Measurements from ENCODE around the gene TJP1. TPM values are rescaled to one million over a fixed set of nuclear protein-coding genes. Genes with fewer than 3 reads are reported as not detected.

TJP1 gene
- total RNA-seq, 1 experiment from 2014 or later, result 140 TPM

DNA sequence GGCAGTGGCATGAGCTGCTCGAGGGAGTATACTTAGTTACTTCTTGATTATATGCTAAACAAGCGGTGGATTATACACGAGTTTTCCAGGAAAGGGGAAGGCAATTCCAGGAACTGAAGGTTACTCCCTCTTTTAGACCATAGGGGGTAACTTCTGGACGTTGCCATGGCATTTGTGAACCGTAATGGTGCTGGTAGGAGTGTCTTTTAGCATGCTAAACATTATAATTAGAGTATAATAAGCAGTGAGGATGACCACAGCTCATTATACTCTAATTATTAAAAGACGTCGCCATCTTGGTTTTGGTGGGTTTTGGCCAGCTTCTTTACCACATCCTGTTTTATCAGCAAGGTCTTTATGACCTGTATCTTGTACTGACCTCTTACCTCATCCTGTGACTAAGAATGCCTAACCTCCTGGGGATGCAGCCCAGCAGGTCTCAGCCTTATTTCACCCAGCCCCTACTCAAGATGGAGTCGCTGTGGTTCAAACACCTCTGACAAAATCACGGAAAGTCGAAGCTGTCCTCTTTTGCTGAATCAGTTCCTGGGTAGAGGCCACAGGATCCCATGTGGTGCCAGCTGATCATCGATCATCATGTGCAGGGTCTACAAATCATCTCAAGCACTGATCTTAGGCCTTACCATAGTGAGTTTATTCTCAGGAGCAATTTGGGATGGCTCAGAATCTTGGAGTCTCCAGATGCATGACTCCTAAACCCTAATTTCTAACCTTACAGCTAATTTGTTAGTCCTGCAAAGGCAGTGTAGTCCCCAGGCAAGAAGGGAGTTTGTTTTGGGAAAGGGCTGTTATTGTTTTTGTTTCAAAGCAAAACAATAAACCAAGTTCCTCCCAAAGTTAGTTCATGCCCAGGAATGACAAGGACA is 149.1 kb downstream of the TJP1 start:
- H3K23me2 ChIP-seq (ENCODE audit: insufficient read length, low read depth, low read length, poor library complexity, severe bottlenecking), result peaks cover 12% of the 10 kb centered on the region
- H2AFZ ChIP-seq (ENCODE audit: low read length), result no peak overlapping the region
- peaks cover 0 to 8% (median 2%) of the 10 kb centered on the region in 3 experiments; a peak in 2 of 7 replicates for H3K36me3 Mint-ChIP-seq (ENCODE audit: insufficient read depth in 1 of 3, low read depth in 3 of 3)

More for the DNA sequence above, 149.1 kb downstream of the TJP1 start:
- no CpG with 5 or more reads among the region's 11 CpGs for WGBS (ENCODE audit: extremely low coverage, insufficient read length, low lambda C conversion rate)
- H4K8ac ChIP-seq (replicated peaks; ENCODE audit: insufficient read length, low read depth, low read length), result no peak overlapping the region
- no peak overlapping the region for H3K56ac ChIP-seq (ENCODE audit: insufficient read length, low read depth, low read length)
- no peaks in the 10 kb centered on the region for H3K27me3 ChIP-seq (ENCODE audit: insufficient read depth, low read length)
- TF ChIP-seq, protein P1, sequence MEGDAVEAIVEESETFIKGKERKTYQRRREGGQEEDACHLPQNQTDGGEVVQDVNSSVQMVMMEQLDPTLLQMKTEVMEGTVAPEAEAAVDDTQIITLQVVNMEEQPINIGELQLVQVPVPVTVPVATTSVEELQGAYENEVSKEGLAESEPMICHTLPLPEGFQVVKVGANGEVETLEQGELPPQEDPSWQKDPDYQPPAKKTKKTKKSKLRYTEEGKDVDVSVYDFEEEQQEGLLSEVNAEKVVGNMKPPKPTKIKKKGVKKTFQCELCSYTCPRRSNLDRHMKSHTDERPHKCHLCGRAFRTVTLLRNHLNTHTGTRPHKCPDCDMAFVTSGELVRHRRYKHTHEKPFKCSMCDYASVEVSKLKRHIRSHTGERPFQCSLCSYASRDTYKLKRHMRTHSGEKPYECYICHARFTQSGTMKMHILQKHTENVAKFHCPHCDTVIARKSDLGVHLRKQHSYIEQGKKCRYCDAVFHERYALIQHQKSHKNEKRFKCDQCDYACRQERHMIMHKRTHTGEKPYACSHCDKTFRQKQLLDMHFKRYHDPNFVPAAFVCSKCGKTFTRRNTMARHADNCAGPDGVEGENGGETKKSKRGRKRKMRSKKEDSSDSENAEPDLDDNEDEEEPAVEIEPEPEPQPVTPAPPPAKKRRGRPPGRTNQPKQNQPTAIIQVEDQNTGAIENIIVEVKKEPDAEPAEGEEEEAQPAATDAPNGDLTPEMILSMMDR (conservative IDR thresholded peaks at IDR 0.05), result no peak
- H2BK20ac ChIP-seq (ENCODE audit: low read depth, low read length, poor library complexity, severe bottlenecking), result no peak overlapping the region
- Mint-ChIP-seq H3K4me1 (peaks cover 40 to 46% of the 10 kb centered on the region in 2 experiments), H3K4me3 (peak overlapping the region; percentile 24 to 29; a peak in 3 of 5 replicates), H3K27ac (no peak overlapping the region; a peak in 1 of 7 replicates), H3K9me3 (no peaks in the 10 kb centered on the region), H3K27me3 (ENCODE audit: low read depth) (peaks cover 7% of the 10 kb centered on the region)
- no peak overlapping the region for H3K4ac ChIP-seq (ENCODE audit: low read depth, low read length)
- H2AK5ac ChIP-seq (ENCODE audit: insufficient read length, low read length), result no peak overlapping the region
- H2BK120ac ChIP-seq (ENCODE audit: low read depth, low read length, poor library complexity, severe bottlenecking), result no peak overlapping the region
- no peaks in the 10 kb centered on the region for H4K20me1 ChIP-seq (ENCODE audit: control insufficient read depth, insufficient read depth, insufficient read length)
- no peak overlapping the region for H3K14ac ChIP-seq (ENCODE audit: insufficient read depth, low read length)
- peaks cover 10% of the 10 kb centered on the region; the same call in 1 of the 2 replicates for H3K4me1 ChIP-seq (ENCODE audit: insufficient read depth, low read length)
- H3K79me1 ChIP-seq (ENCODE audit: insufficient read depth, low read depth, low read length, poor library complexity, severe bottlenecking), result no peaks in the 10 kb centered on the region
- H3K18ac ChIP-seq (ENCODE audit: insufficient read length, low read depth, low read length), result no peak overlapping the region
- H3K23ac ChIP-seq (ENCODE audit: insufficient read length, low read depth, low read length), result no peak overlapping the region
- H3K4me2 ChIP-seq (ENCODE audit: insufficient read depth, insufficient read length, low read length), result no peak overlapping the region
- no peak overlapping the region for H3T11ph ChIP-seq (ENCODE audit: low read length)
- no peak overlapping the region for H3K9ac ChIP-seq (ENCODE audit: extremely low read depth, insufficient read length, low read length)
- H4K5ac ChIP-seq (ENCODE audit: insufficient read length, low read depth, low read length), result no peak overlapping the region
- H4K91ac ChIP-seq (ENCODE audit: insufficient read length, low read depth, low read length), result no peak overlapping the region
- H2BK5ac ChIP-seq (ENCODE audit: insufficient read length, low read length), result no peak overlapping the region
- H3K27ac ChIP-seq (ENCODE audit: insufficient read length, low read depth, low read length), result no peak overlapping the region
- H2BK12ac ChIP-seq (ENCODE audit: insufficient read length, low read depth, low read length), result no peak overlapping the region
- no peak overlapping the region for H2BK15ac ChIP-seq (ENCODE audit: low read depth, low read length)
- H3K9me3 ChIP-seq (ENCODE audit: control insufficient read depth, low read depth, low read length), result no peaks in the 10 kb centered on the region
- no peak for DNase-seq
- no peaks in the 10 kb centered on the region for H3K79me2 ChIP-seq (ENCODE audit: insufficient read depth, low read length)
